Endothelial cell (in vitro differentiated cells): ENCODE measurements around the gene UACA. TPM values are rescaled to one million over a fixed set of nuclear protein-coding genes. Genes with fewer than 3 reads are reported as not detected.

Experiments
- DNase-seq: peaks from one replicate; pipeline ENCODE4 v3.0.0; 2021; ENCODE audit warnings: low spot score
- H3K27ac Mint-ChIP-seq: one replicate; pipeline ENCODE4 v1.8.0; 2021; ENCODE audit warnings: mixed read lengths, inconsistent platforms; ENCODE audit not compliant: unreplicated experiment
- H3K27me3 Mint-ChIP-seq: one replicate; pipeline ENCODE4 v1.8.0; 2021; ENCODE audit warnings: mild to moderate bottlenecking, moderate library complexity, mixed read lengths, inconsistent platforms; ENCODE audit not compliant: unreplicated experiment
- H3K36me3 Mint-ChIP-seq: one replicate; pipeline ENCODE4 v1.8.0; 2021; ENCODE audit warnings: mild to moderate bottlenecking, low read depth, mixed read lengths, inconsistent platforms; ENCODE audit not compliant: unreplicated experiment
- H3K4me1 Mint-ChIP-seq: one replicate; pipeline ENCODE4 v1.8.0; 2021; ENCODE audit warnings: mild to moderate bottlenecking, mixed read lengths, inconsistent platforms; ENCODE audit not compliant: unreplicated experiment
- H3K4me3 Mint-ChIP-seq: one replicate; pipeline ENCODE4 v1.8.0; 2021; ENCODE audit warnings: mild to moderate bottlenecking, mixed read lengths, inconsistent platforms; ENCODE audit not compliant: unreplicated experiment
- H3K9me3 Mint-ChIP-seq: one replicate; pipeline ENCODE4 v1.8.0; 2021; ENCODE audit warnings: mixed read lengths, inconsistent platforms; ENCODE audit not compliant: unreplicated experiment
- total RNA-seq: library from RNA; stranded (reverse); fragmentation: NEBNext Ultra II Directional; extraction: Animal tissue kit (Norgen Biotek cat#: 25700); gene quantifications from one replicate; pipeline ENCODE4 v1.2.1, GENCODE V29; 2021; ENCODE audit not compliant: unreplicated experiment
- TF ChIP-seq, protein P1 (sequence below): fragments of 200-600 bp; sonication (generic); IDR thresholded peaks from one replicate; pipeline ENCODE4 v1.5.0; 2021; ENCODE audit warnings: antibody characterized with exemption; ENCODE audit not compliant: unreplicated experiment

The UACA gene
- total RNA-seq, 1 donor from 2014 or later: 34.2 TPM

GRCh38 chr15:70701891-70702568, 61.3 kb downstream of the UACA start:
- DNase-seq: no peak

GRCh38 chr15:70701171-70701570, 62.2 kb downstream of the UACA start:
- Mint-ChIP-seq H3K4me3 (no peak overlapping the region), H3K27ac (no peak overlapping the region), H3K36me3 (no peaks in the 10 kb centered on the region), H3K9me3 (no peaks in the 10 kb centered on the region), H3K4me1 (peaks cover 25% of the 10 kb centered on the region), H3K27me3 (no peaks in the 10 kb centered on the region)
- TF ChIP-seq, protein P1, sequence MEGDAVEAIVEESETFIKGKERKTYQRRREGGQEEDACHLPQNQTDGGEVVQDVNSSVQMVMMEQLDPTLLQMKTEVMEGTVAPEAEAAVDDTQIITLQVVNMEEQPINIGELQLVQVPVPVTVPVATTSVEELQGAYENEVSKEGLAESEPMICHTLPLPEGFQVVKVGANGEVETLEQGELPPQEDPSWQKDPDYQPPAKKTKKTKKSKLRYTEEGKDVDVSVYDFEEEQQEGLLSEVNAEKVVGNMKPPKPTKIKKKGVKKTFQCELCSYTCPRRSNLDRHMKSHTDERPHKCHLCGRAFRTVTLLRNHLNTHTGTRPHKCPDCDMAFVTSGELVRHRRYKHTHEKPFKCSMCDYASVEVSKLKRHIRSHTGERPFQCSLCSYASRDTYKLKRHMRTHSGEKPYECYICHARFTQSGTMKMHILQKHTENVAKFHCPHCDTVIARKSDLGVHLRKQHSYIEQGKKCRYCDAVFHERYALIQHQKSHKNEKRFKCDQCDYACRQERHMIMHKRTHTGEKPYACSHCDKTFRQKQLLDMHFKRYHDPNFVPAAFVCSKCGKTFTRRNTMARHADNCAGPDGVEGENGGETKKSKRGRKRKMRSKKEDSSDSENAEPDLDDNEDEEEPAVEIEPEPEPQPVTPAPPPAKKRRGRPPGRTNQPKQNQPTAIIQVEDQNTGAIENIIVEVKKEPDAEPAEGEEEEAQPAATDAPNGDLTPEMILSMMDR: no peak
- no peak for DNase-seq

More at GRCh38 chr15:70701891-70702568, 61.3 kb downstream of the UACA start:
- H3K9me3 Mint-ChIP-seq: no peaks in the 10 kb centered on the region
- TF ChIP-seq, protein P1: no peak
- no peaks in the 10 kb centered on the region for H3K27me3 Mint-ChIP-seq
- H3K4me1 Mint-ChIP-seq: peaks cover 28% of the 10 kb centered on the region
- H3K36me3 Mint-ChIP-seq: no peaks in the 10 kb centered on the region
- H3K4me3 Mint-ChIP-seq: no peak overlapping the region
- H3K27ac Mint-ChIP-seq: no peak overlapping the region

GRCh38 chr15:70699890-70700289, 63.5 kb downstream of the UACA start:
- TF ChIP-seq, protein P1: no peak
- Mint-ChIP-seq H3K36me3 (no peaks in the 10 kb centered on the region), H3K27ac (no peak overlapping the region), H3K27me3 (no peaks in the 10 kb centered on the region), H3K4me3 (no peak overlapping the region), H3K4me1 (peaks cover 25% of the 10 kb centered on the region), H3K9me3 (no peaks in the 10 kb centered on the region)
- DNase-seq: no peak

- Mint-ChIP-seq H3K4me1 (peaks cover 25% of the 10 kb centered on the region), H3K4me3 (no peak overlapping the region), H3K36me3 (no peaks in the 10 kb centered on the region), H3K9me3 (no peaks in the 10 kb centered on the region), H3K27me3 (no peaks in the 10 kb centered on the region), H3K27ac (no peak overlapping the region)
- no peak for DNase-seq
- TF ChIP-seq, protein P1: no peak
These were observed 64.4 kb downstream of the UACA start for GRCh38 chr15:70698836-70699390.

DNA sequence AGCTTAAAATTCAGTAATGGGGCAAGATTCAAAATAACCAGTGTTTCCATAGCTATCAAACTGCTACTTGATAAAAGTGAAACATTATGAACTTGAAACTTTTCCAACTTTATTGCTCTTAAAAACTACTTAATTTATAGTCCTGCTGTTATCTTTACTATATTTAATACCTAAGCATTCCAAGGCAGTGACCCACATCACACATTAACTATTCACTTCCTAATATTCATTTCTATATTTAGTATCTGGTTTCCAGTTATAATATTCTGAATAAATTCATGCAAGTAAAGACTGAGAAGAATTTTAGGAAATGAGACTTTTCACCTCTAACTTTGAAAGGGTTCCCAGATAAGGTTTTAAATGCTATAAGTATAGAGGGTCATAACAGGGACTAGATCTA, 64.9 kb downstream of the UACA start:
- peaks cover 20% of the 10 kb centered on the region for H3K4me1 Mint-ChIP-seq
- H3K27me3 Mint-ChIP-seq: no peaks in the 10 kb centered on the region
- H3K36me3 Mint-ChIP-seq: no peaks in the 10 kb centered on the region
- DNase-seq: no peak
- TF ChIP-seq, protein P1: no peak
- no peaks in the 10 kb centered on the region for H3K9me3 Mint-ChIP-seq
- H3K4me3 Mint-ChIP-seq: no peak overlapping the region
- H3K27ac Mint-ChIP-seq: no peak overlapping the region
